ENCODE data around the gene KLHDC1.
"Not testable (repeated sequence)": the region's sequence is repeated elsewhere in the genome, so short reads cannot be mapped to it uniquely, and the experiment has no call there.

Gene KLHDC1

DNA sequence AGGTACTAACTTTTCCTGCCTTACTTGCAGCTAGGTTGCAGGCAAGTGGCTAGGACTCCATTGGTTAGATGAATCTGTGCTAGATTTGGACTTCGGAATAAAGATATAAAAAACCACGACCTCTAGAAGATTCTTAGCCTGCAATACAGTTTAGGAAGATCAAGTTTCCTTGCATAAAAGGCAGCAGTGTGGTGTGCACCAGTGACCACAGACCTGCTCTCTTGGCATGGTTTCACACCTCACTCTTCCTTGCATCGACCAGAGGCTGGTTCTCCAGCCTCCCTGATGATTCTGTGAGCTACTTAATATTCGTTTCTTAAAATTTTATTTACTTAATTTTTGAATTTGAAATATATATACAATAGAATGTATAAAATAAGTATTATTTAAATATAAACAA, 9.8 kb downstream of the KLHDC1 start:
- no peak overlapping the region for H3K27ac ChIP-seq
- DNase-seq (ENCODE audit: low spot score), result no peak
- TF ChIP-seq, protein P1, sequence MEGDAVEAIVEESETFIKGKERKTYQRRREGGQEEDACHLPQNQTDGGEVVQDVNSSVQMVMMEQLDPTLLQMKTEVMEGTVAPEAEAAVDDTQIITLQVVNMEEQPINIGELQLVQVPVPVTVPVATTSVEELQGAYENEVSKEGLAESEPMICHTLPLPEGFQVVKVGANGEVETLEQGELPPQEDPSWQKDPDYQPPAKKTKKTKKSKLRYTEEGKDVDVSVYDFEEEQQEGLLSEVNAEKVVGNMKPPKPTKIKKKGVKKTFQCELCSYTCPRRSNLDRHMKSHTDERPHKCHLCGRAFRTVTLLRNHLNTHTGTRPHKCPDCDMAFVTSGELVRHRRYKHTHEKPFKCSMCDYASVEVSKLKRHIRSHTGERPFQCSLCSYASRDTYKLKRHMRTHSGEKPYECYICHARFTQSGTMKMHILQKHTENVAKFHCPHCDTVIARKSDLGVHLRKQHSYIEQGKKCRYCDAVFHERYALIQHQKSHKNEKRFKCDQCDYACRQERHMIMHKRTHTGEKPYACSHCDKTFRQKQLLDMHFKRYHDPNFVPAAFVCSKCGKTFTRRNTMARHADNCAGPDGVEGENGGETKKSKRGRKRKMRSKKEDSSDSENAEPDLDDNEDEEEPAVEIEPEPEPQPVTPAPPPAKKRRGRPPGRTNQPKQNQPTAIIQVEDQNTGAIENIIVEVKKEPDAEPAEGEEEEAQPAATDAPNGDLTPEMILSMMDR (IDR thresholded peaks at IDR 0.05), result no peak
- H3K4me3 ChIP-seq, result no peak overlapping the region

DNA sequence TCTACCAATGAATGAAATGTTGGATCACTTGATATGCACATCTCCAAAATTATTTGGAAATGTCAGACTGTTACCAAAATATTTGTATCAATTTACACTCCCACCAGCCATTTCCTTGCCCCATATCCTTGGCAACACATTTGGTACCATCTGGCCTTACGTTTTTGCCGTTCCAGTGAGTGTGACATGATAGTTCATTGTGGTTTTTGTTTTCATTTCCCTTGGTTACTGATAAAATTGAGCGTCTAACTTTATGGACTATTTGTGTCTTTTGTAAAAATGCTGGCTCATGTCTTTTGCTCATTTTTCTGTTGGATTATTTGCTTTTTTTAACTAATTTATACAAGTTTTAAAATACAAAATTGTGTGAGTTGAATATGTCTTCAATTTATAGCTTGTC, 11.0 kb downstream of the KLHDC1 start:
- TF ChIP-seq, protein P1 (IDR thresholded peaks at IDR 0.05), result no peak
- Histone ChIP-seq H3K4me3 (no peak overlapping the region), H3K27ac (no peak overlapping the region)
- DNase-seq (ENCODE audit: low spot score), result no peak

DNA sequence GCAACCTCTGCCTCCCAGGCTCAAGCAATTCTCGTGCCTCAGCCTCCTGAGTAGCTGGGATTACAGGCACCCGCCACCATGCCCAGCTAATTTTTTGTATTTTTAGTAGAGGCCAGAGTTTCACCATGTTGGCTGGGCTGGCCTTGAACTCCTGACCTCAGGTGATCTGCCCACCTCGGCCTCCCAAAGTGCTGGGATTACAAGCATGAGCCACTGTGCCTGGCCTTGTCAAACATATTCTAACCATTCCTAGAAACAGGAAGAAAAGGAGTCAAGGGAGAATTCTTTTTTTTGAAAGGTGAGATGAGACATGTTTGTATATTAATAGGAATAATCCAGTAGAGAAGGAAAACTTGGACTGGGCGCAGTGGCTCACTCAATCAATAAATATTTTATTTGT, 11.6 kb downstream of the KLHDC1 start:
- not testable (repeated sequence) for DNase-seq (ENCODE audit: low spot score); H3K4me3 ChIP-seq; H3K27ac ChIP-seq

DNA sequence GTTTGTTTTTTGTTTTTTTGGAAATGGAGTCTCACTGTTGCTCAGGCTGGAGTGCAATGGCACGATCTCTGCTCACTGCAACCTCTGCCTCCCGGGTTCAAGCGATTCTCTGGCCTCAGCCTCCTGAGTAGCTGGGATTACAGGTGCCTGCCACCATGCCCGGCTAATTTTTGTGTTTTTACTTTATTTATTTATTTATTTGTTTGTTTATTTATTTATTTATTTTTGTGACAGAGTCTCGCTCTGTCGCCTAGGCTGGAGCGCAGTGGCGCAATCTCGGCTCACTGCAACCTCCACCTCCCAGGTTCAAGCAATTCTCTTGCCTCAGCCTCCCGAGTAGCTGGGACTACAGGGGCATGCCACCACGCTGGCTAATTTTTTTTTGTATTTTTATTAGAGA, 18.1 kb downstream of the KLHDC1 start:
- not testable (repeated sequence) for H3K27ac ChIP-seq; H3K4me3 ChIP-seq; DNase-seq (ENCODE audit: low spot score)

DNA sequence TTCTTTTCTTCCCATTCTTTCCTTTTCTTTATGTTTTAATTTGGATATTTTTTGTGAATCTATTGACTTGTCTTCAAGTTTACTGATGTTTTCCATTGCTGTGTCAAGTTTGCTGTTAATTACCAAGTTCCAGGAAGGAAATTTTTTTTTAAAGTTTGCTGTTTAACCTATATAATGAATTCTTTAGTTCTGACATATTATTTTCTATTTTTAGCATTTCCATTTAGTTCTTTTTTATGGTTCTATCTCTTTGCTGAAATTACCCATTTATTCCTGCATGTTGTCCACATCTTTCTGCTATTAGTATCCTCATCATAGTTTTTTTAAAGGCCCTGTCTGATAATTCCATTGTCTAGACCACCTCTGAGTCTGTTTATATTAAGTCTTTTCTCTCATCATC, 27.8 kb downstream of the KLHDC1 start:
- DNase-seq (ENCODE audit: low spot score), result no peak
- Histone ChIP-seq H3K27ac (no peak overlapping the region), H3K4me3 (no peak overlapping the region)
- TF ChIP-seq, protein P1 (IDR thresholded peaks at IDR 0.05), result no peak

DNA sequence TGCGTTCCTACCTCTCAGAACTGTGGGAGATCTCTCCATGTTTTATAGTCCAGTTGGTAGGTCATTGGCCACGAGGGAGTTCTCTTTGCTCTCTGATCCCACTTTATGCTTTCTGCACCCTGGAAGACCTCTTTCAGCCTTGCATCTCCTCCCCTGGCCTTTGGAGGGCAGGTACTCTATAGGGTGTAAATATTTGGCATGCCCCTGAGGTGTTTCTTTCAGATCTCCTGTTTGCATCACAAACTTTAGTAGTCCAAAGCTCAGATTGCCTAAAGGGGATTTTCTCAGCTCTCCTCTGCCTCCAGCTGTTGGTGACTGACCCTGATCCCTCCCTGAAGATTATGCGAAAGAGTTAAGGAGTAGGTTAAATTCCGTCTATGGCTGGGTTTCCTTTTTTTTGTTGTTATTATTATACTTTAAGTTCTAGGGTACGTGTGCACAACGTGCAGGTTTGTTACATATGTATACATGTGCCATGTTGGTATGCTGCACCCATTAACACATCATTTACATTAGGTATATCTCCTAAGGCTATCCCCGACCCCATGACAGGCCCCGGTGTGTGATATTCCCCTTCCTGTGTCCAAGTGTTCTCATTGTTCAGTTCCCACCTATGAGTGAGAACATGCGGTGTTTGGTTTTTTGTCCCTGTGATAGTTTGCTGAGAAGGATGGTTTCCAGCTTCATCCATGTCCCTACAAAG, 29.0 kb downstream of the KLHDC1 start:
- not testable (repeated sequence) for DNase-seq (ENCODE audit: low spot score); H3K27ac ChIP-seq; H3K4me3 ChIP-seq

DNA sequence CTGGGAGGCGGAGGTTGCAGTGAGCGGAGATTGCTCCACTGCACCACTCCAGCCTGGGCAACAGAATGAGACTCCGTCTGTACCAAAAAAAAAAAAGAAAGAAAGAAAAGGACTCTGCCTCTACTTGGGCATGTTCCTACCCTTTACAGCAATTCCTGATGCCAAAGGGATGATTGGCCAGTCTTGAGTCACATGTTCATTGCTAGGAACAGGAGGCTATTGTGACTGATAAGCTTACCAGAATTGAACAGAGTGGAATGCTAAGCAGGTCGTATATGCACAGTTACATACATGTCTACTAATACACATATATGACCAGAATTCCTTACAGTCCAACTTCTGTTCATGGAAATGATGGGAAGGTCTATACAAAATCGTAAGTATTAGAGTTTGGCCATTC, 34.3 kb downstream of the KLHDC1 start:
- no peak for DNase-seq (ENCODE audit: low spot score)
- Histone ChIP-seq H3K27ac (no peak overlapping the region), H3K4me3 (no peak overlapping the region)
- TF ChIP-seq, protein P1 (IDR thresholded peaks at IDR 0.05), result no peak

DNA sequence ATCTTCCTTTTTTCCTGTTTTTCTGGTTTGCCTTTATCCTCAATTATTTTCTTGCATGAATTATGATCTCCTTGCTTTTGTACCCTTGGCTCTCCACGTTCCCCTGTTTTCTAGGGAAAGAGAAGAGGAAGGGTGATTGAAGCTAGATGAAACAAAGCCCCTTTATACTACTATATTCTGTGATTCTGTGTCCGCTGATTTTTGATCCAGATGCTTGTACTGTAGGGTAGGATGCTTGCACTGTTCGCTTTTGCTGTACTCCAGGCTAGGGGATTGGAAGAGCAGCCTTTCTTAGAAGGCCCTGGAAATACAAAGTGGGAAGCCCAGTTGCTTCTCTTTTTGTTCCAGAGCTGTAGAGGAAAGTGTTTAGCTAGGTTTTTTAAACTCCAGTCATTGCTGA, 40.0 kb downstream of the KLHDC1 start:
- TF ChIP-seq, protein P1 (IDR thresholded peaks at IDR 0.05), result no peak
- DNase-seq (ENCODE audit: low spot score), result no peak
- no peak overlapping the region for H3K4me3 ChIP-seq
- no peak overlapping the region for H3K27ac ChIP-seq

DNA sequence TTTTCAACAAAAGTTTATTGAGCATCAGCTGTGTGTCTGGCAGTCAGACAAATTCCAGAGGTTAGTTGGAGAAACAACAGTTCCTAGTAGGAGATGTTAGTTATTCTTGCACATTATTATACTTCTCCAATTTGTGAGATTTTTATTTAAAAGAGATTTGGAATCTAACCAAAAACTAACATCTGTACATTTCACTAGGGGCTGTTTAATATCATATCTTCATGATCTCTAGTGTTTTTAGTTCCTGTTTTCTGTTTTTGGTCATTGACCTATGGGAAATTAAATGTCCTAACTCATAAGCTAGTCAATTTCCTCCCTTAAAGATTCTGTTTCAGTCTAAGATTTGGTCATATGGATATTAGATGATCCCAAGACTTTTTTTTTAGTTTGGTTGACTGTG, 40.9 kb downstream of the KLHDC1 start:
- no peak overlapping the region for H3K27ac ChIP-seq
- TF ChIP-seq, protein P1 (IDR thresholded peaks at IDR 0.05), result no peak

DNA sequence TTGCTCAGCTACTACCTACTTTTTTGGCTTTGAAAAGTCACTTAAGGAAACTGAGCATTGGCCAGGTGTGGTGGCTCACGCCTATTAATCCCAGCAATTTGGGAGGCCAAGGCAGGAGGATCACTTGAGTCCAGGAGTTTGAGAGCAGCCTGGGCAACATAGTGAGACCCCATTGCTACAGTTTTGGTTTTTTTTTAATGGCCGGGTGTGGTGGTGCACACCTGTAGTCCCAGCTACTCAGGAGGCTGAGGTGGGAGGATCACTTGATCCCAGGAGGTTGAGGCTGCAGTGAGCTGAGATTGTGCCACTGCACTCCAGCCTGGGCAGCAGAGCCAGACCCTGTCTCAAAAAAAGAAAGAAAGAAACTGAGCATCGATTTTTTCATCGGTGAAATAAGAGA, 42.7 kb downstream of the KLHDC1 start:
- H3K27ac ChIP-seq; H3K4me3 ChIP-seq; DNase-seq (ENCODE audit: low spot score): not testable (repeated sequence)

More for the DNA sequence above, 40.9 kb downstream of the KLHDC1 start:
- H3K4me3 ChIP-seq, result no peak overlapping the region
- DNase-seq (ENCODE audit: low spot score), result no peak
